K562 (cell line): ENCODE results near the gene USP1. TPM values are rescaled to one million over a fixed set of nuclear protein-coding genes. Genes with fewer than 3 reads are reported as not detected.

ENCODE experiments used
- ATAC-seq: fragments of 200-7000 bp; cut with Tn5 transposase; 3 replicates; pipeline ENCODE4 v1.9.1; 2020; ENCODE audit warnings: moderate library complexity
- BruUV-seq: library from RNA; stranded (reverse); fragments of 400-500 nt; replicated peaks from 2 replicates; lab custom pipeline; 2021; lab: Mats Ljungman, UMichigan
- CTCF ChIA-PET: fragments of 300-600 bp; formaldehyde crosslinking; extraction: SDS; loops from one replicate; lab custom pipeline; 2021; ENCODE audit warnings: low intra/inter-chr PET ratio; lab: Yijun Ruan, JAX
- POLR2A ChIA-PET: fragments of 300-600, 350-650 bp; sonication (Branson Sonifier 250); formaldehyde crosslinking; extraction: SDS; loops from one replicate; lab custom pipeline; 2021; ENCODE audit warnings: antibody characterized with exemption, inconsistent platforms; lab: Yijun Ruan, JAX
- DNase-seq, 4 experiments: peaks; one replicate each; pipeline versions ENCODE4 v3.0.0 to v3.0.0-alpha.2; 2011 to 2018; ENCODE audit warnings: low spot score in 3 of 4, mixed read lengths in 3 of 4; ENCODE audit errors: extremely low read depth in 1 of 4
- FAIRE-seq: peaks from 2 replicates; lab custom pipeline; 2011; peaks lifted over from hg19 to GRCh38; lab: Jason Lieb, UNC
- H2AFZ ChIP-seq: 2 replicates; pipeline ENCODE4 v1.6.0; 2011; ENCODE audit warnings: low read depth, low read length, control low read depth, inconsistent platforms
- H3K27ac ChIP-seq: fragments of 200-600 bp; 3 replicates; pipeline ENCODE4 v1.8.0; 2011; ENCODE audit warnings: low read depth, mild to moderate bottlenecking, control low read depth, inconsistent platforms, low read length, moderate library complexity, mixed read lengths; ENCODE audit errors: extremely low read depth
- H3K27me3 ChIP-seq, 2 experiments: fragments of 300-600 bp in 1 of 2; 2 replicates in 1 of 2; 3 replicates in 1 of 2; pipeline versions ENCODE4 v1.6.0 to v1.8.0; 2011; ENCODE audit warnings: inconsistent platforms in 2 of 2, low read length in 2 of 2, mild to moderate bottlenecking in 1 of 2, mixed read lengths in 1 of 2, moderate library complexity in 1 of 2; ENCODE audit not compliant: control insufficient read depth in 2 of 2, insufficient read depth in 2 of 2
- H3K36me3 ChIP-seq: fragments of 300-600 bp; 3 replicates; pipeline ENCODE4 v1.8.0; 2011; ENCODE audit warnings: mild to moderate bottlenecking, low read length, inconsistent platforms; ENCODE audit not compliant: control insufficient read depth, insufficient read depth
- H3K4me1 ChIP-seq, 2 experiments: fragments of 200-600 bp in 1 of 2; replicated peaks in 1 of 2; 2 replicates in 1 of 2; 3 replicates in 1 of 2; pipeline versions ENCODE4 v1.5.1 to v1.8.0; 2011; ENCODE audit warnings: inconsistent platforms in 2 of 2, low read length in 2 of 2, mild to moderate bottlenecking in 1 of 2, mixed read lengths in 1 of 2, moderate library complexity in 1 of 2; ENCODE audit not compliant: control insufficient read depth in 2 of 2, insufficient read depth in 2 of 2
- H3K4me2 ChIP-seq: 2 replicates; pipeline ENCODE4 v1.6.1; 2011; ENCODE audit warnings: low read length, control low read depth, inconsistent platforms, mixed read lengths; ENCODE audit not compliant: insufficient read depth
- H3K4me3 ChIP-seq: fragments of 200-600 bp; sonication (generic), shearing (Covaris generic); 2 replicates; pipeline ENCODE4 v1.5.1; 2016; ENCODE audit warnings: control low read depth, inconsistent platforms
- H3K79me2 ChIP-seq: fragments of 200-600 bp; 3 replicates; pipeline ENCODE4 v1.8.0; 2011; ENCODE audit warnings: low read length, inconsistent platforms; ENCODE audit not compliant: control insufficient read depth, insufficient read depth
- H3K9ac ChIP-seq, 2 experiments: 2 replicates each; pipeline versions ENCODE4 v1.6.0 to v1.6.1; 2011; ENCODE audit warnings: low read depth in 2 of 2, low read length in 2 of 2, control low read depth in 1 of 2, inconsistent platforms in 1 of 2, mild to moderate bottlenecking in 1 of 2, mixed read lengths in 1 of 2; ENCODE audit not compliant: insufficient read depth in 1 of 2
- H3K9me1 ChIP-seq: one replicate; pipeline ENCODE4 v1.6.0; 2011; ENCODE audit warnings: inconsistent platforms, mild to moderate bottlenecking, low read length, moderate library complexity; ENCODE audit not compliant: control insufficient read depth, insufficient read depth
- H3K9me3 ChIP-seq: replicated peaks from 2 replicates; pipeline ENCODE4 v1.5.1; 2011; ENCODE audit warnings: low read depth, low read length, inconsistent platforms; ENCODE audit not compliant: control insufficient read depth, insufficient read depth
- H4K20me1 ChIP-seq: replicated peaks from 2 replicates; pipeline ENCODE4 v1.6.1; 2011; ENCODE audit warnings: low read length, inconsistent platforms, mixed read lengths; ENCODE audit not compliant: control insufficient read depth, insufficient read depth
- EGR1 ChIP-seq: fragments of 450-650 bp; conservative IDR thresholded peaks from 2 replicates; pipeline ENCODE4 v1.6.1; 2017; ENCODE audit warnings: mild to moderate bottlenecking
- HMGN3 ChIP-seq: IDR thresholded peaks from 2 replicates; pipeline ENCODE4 v1.6.1; 2011; ENCODE audit warnings: borderline replicate concordance, low read depth, mild to moderate bottlenecking, mixed read lengths, low read length; ENCODE audit not compliant: insufficient read length; ENCODE audit errors: extremely low read depth
- KLF16 ChIP-seq: IDR thresholded peaks from 2 replicates; pipeline ENCODE4 v1.6.1; 2016; ENCODE audit warnings: antibody characterized with exemption
- KLF6 ChIP-seq: fragments of 250-450 bp; sonication (Bioruptor Pico); IDR thresholded peaks from 2 replicates; pipeline ENCODE4 v1.4.0; 2020; ENCODE audit warnings: mild to moderate bottlenecking, moderate library complexity, borderline replicate concordance
- MYC ChIP-seq, 2 experiments: fragments of 250-450 bp in 1 of 2; sonication (Bioruptor Pico) in 1 of 2; IDR thresholded peaks; 2 replicates each; pipeline versions ENCODE4 v1.5.1 to v1.6.1; 2012 to 2021; ENCODE audit warnings: low read depth in 2 of 2, borderline replicate concordance in 1 of 2, improper control_type of control experiment in 1 of 2, low read length in 1 of 2, mild to moderate bottlenecking in 1 of 2, moderate library complexity in 1 of 2
- NFYB ChIP-seq: IDR thresholded peaks from 2 replicates; pipeline ENCODE4 v1.6.1; 2011; ENCODE audit warnings: mild to moderate bottlenecking, moderate library complexity; ENCODE audit not compliant: insufficient read length; ENCODE audit errors: extremely low read depth
- POLR2AphosphoS5 ChIP-seq: IDR thresholded peaks from 2 replicates; pipeline ENCODE4 v1.6.1; 2011; ENCODE audit warnings: mild to moderate bottlenecking, low read depth, low read length, moderate library complexity; ENCODE audit not compliant: control insufficient read depth, insufficient read depth
- RBM14 ChIP-seq: fragments of 200-400 bp; formaldehyde crosslinking; IDR thresholded peaks from 2 replicates; pipeline ENCODE4 v1.6.1; 2018; ENCODE audit warnings: low read depth, mild to moderate bottlenecking, low read length, moderate library complexity, borderline replicate concordance; ENCODE audit not compliant: insufficient read depth
- SIN3A ChIP-seq, 2 experiments: fragments of 150-350 bp in 1 of 2; IDR thresholded peaks; 2 replicates each; pipeline ENCODE4 v1.6.1; 2011 to 2016; ENCODE audit warnings: borderline replicate concordance in 2 of 2, low read depth in 2 of 2, low read length in 2 of 2, mild to moderate bottlenecking in 2 of 2, moderate library complexity in 2 of 2; ENCODE audit not compliant: control insufficient read depth in 1 of 2
- SMAD2 ChIP-seq: fragments of 150-350 bp; IDR thresholded peaks from 2 replicates; pipeline ENCODE4 v1.6.1; 2014; ENCODE audit warnings: low read depth, mild to moderate bottlenecking, low read length
- TCF3 ChIP-seq: sonication (generic); formaldehyde crosslinking; IDR thresholded peaks from 2 replicates; pipeline ENCODE4 v1.4.0; 2020; ENCODE audit warnings: mild to moderate bottlenecking, missing genetic modification reagents
- U2AF2 ChIP-seq: fragments of 200-400 bp; formaldehyde crosslinking; optimal IDR thresholded peaks from 2 replicates; pipeline ENCODE3; 2017; ENCODE audit warnings: low read depth, mild to moderate bottlenecking, low read length
- ZBTB43 ChIP-seq: sonication (generic); formaldehyde crosslinking; IDR thresholded peaks from 2 replicates; pipeline ENCODE4 v1.8.0; 2023; ENCODE audit warnings: mild to moderate bottlenecking, missing genetic modification reagents
- WGBS: fragments of 100-300 bp; shearing (Covaris generic); methylation state at CpG from one replicate; pipeline ENCODE4 v1.1.6; 2016; ENCODE audit warnings: low coverage, mixed read lengths; ENCODE audit not compliant: insufficient coverage; ENCODE audit errors: missing lambda C conversion rate; 5-methylcytosine and 5-hydroxymethylcytosine counted together
- in situ Hi-C: fragments of 300-500 bp; cut with MboI; formaldehyde crosslinking; loops from 4 replicates; pipeline ENCODE4 v1.15.0; 2018; ENCODE audit warnings: inconsistent platforms, mixed read lengths
- intact Hi-C: fragments of 100-400 bp; cut with micrococcal nuclease; formaldehyde crosslinking; loops from 2 replicates; pipeline ENCODE4 v1.14.2; 2022
- polyA plus RNA-seq, 8 experiments: library from polyadenylated mRNA; depleted of rRNA in 4 of 8; stranded (reverse) in 5 of 8; unstranded in 3 of 8; fragments of >200 nt; fragmentation: Nextera tagmentation in 2 of 8; fragmentation: Illumina TruSeq in 1 of 8; extraction: Ambion mirVana in 2 of 8; extraction: Trizol in 1 of 8; gene quantifications; 2 replicates each; pipeline versions ENCODE4 v1.2.1 to v1.2.3, GENCODE V29; 2011 to 2014; ENCODE audit warnings: inconsistent platforms in 1 of 8, missing spikeins in 1 of 8
- total RNA-seq, 7 experiments: library from RNA; depleted of rRNA in 6 of 7; stranded (reverse); fragments of >200 nt in 6 of 7; fragmentation: Illumina TruSeq in 2 of 7; extraction: Trizol in 2 of 7; gene quantifications; 2 replicates each; pipeline versions ENCODE4 v1.2.1 to v1.2.3, GENCODE V29; 2011 to 2021; ENCODE audit warnings: low replicate concordance in 1 of 7
- TF ChIP-seq, protein P1 (sequence below), 2 experiments: fragments of 450-650 bp in 1 of 2; sonication (generic) in 1 of 2; formaldehyde crosslinking in 1 of 2; IDR thresholded peaks in 1 of 2; conservative IDR thresholded peaks in 1 of 2; 2 replicates each; pipeline versions ENCODE4 v1.6.1 to v1.8.1; 2016 to 2023; ENCODE audit warnings: mild to moderate bottlenecking in 2 of 2, moderate library complexity in 2 of 2, inconsistent platforms in 1 of 2, missing genetic modification reagents in 1 of 2
- TF ChIP-seq, protein P2 (sequence below): fragments of 450-650 bp; IDR thresholded peaks from 2 replicates; pipeline ENCODE4 v1.6.1; 2016

Gene USP1
- total and polyA plus RNA-seq, 9 of the 15 experiments (the other 6 are each of a cell fraction or from before 2014, with no cell fraction given): 27.3 to 87.9 (median 51.7) TPM

DNA sequence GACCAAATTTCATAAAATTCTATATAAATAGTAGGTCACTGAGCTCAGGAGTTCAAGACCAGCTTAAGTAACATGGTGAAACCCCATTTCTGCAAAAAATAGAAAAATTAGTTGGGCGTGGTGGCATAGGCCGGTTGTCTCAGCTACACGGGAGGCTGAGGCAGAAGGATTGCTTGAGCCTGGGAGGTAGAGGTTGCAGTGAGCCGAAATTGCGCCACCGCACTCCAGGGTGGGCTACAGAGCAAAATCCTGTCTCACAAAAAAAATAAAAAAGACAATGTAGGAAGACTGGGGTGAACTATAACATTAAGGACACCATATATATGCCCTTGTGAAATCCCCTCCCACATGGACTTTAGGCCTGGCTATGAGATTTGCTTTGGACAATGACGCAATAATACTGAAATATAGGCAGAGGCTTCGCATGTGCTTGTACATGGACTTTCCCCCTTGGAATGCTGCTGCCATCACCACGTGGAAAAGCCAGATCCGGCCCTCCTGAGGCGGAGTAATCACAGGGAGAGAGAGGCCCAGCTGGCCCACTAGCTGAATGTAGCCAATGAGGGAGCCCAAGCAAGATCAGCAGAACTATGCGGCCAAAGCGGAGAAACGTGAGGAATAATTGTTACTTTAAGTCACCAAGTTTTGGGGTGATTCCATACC is 13.1 kb upstream of the USP1 start (continued):
- TF ChIP-seq NFYB (no peak), MYC (IDR thresholded peaks at IDR 0.05; ENCODE audit: low read depth, low read length) (peak; percentile 78), MYC (CRISPR knock-in tag; IDR thresholded peaks at IDR 0.05; ENCODE audit: borderline replicate concordance, low read depth) (no peak)

DNA sequence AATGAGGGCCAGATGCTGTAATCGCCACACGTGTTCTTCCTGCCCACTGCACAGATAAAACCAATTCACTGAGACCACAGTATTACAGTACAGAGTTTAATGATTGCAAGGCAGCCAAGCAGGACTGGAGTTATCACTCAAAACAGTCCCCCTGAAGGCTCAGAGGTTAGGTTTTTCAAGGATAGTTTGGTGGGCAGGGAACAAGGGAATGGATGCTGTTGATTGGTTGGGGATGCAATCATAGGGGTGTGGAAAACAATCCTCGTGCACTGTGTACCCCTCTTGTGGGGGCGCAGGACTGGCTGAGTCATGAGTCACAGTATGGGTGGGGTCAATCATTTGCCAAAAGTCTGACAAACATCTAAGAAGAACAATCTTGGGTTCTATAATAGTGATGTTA is 12.4 kb upstream of the USP1 start:
- no peaks in the 10 kb centered on the region for H3K79me2 ChIP-seq
- ATAC-seq: peak; percentile 82
- in situ Hi-C loops (no loop called here), intact Hi-C loops (no loop called here)
- ChIA-PET CTCF (no interaction called here), POLR2A (interaction anchor here (0.6 to 2.4 kb wide), 3 partner anchors 8 to 79 kb away, joined by 3 to 7 read pairs (median 6); no protein-coding TSS in a partner anchor)
- no peak overlapping the region for H3K4me3 ChIP-seq
- no peak overlapping the region for H3K9ac ChIP-seq
- H2AFZ ChIP-seq: 0 out of 2 replicates have a peak overlapping the region, but pooled peaks have one; percentile 3
- H3K4me2 ChIP-seq: no peak overlapping the region
- H3K9me3 ChIP-seq: no peaks in the 10 kb centered on the region
- H3K4me1 ChIP-seq: peaks cover 0 to 13% of the 10 kb centered on the region in 2 experiments; a peak in 2 of 5 replicates
- BruUV-seq: no TSS peak
- no peaks in the 10 kb centered on the region for H3K9me1 ChIP-seq
- H4K20me1 ChIP-seq: no peaks in the 10 kb centered on the region
- 2% methylated on average over 4 of the region's 4 CpGs for WGBS
- no peak for FAIRE-seq
- peaks cover under 1 to 7% of the 10 kb centered on the region in 2 experiments; a peak in 1 of 5 replicates for H3K27me3 ChIP-seq
- peak in 2 of 4 experiments; percentile 12 to 29 for DNase-seq
- no peaks in the 10 kb centered on the region for H3K36me3 ChIP-seq
- H3K27ac ChIP-seq: no peak overlapping the region
- TF ChIP-seq, protein P1, sequence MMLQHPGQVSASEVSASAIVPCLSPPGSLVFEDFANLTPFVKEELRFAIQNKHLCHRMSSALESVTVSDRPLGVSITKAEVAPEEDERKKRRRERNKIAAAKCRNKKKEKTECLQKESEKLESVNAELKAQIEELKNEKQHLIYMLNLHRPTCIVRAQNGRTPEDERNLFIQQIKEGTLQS (IDR thresholded peaks at IDR 0.05): peak; percentile 26; the same call in 1 of the 2 replicates
- TF ChIP-seq, protein P1 (CRISPR knock-in tag; conservative IDR thresholded peaks at IDR 0.05): no peak
- TF ChIP-seq RBM14: no peak
- TF ChIP-seq POLR2AphosphoS5: no peak
- TF ChIP-seq U2AF2: no peak
- TF ChIP-seq, protein P2, sequence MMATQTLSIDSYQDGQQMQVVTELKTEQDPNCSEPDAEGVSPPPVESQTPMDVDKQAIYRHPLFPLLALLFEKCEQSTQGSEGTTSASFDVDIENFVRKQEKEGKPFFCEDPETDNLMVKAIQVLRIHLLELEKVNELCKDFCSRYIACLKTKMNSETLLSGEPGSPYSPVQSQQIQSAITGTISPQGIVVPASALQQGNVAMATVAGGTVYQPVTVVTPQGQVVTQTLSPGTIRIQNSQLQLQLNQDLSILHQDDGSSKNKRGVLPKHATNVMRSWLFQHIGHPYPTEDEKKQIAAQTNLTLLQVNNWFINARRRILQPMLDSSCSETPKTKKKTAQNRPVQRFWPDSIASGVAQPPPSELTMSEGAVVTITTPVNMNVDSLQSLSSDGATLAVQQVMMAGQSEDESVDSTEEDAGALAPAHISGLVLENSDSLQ: no peak
- no peak for TF ChIP-seq SMAD2
- TF ChIP-seq SIN3A (IDR thresholded peaks at IDR 0.05; ENCODE audit: borderline replicate concordance in 2 of 2, control insufficient read depth in 1 of 2, low read depth in 2 of 2, low read length in 2 of 2): no peak
- peak; percentile 19; the same call in 1 of the 2 replicates for TF ChIP-seq TCF3 (CRISPR knock-in tag)
- peak; percentile 46 for TF ChIP-seq EGR1
- no peak for TF ChIP-seq KLF6 (CRISPR knock-in tag)
- no peak for TF ChIP-seq HMGN3
- peak; percentile 42; the same call in 1 of the 2 replicates for TF ChIP-seq KLF16
- TF ChIP-seq ZBTB43: no peak
